IMR-90 (cell line): ENCODE data around the gene SEMA6A. TPM values are rescaled to one million over a fixed set of nuclear protein-coding genes. Genes with fewer than 3 reads are reported as not detected.

Source experiments
- ATAC-seq: fragments of 200-7000 bp; cut with Tn5 transposase; 2 replicates; pipeline ENCODE4 v1.9.1; 2020; ENCODE audit warnings: low read depth, mild to moderate bottlenecking, moderate library complexity
- BruUV-seq: library from RNA; stranded (reverse); fragments of 400-500 nt; replicated peaks from 2 replicates; lab custom pipeline; 2021; lab: Mats Ljungman, UMichigan
- CTCF ChIA-PET: fragments of 300-600 bp; formaldehyde crosslinking; extraction: SDS; loops from one replicate; lab custom pipeline; 2021; ENCODE audit warnings: antibody characterized with exemption; lab: Yijun Ruan, JAX
- POLR2A ChIA-PET: fragments of 300-600 bp; sonication (Branson Sonifier 250); formaldehyde crosslinking; loops from one replicate; lab custom pipeline; 2022; ENCODE audit warnings: antibody characterized with exemption; ENCODE audit not compliant: unreplicated experiment; lab: Charles Lee
- DNase-seq: peaks from one replicate; pipeline ENCODE4 v3.0.0; 2013
- H2AFZ ChIP-seq: replicated peaks from 2 replicates; pipeline ENCODE3; 2013; ENCODE audit warnings: low read length, mild to moderate bottlenecking; ENCODE audit not compliant: poor library complexity
- H2AK5ac ChIP-seq: 2 replicates; pipeline ENCODE4 v1.6.1; 2013; ENCODE audit warnings: low read depth, low read length, inconsistent platforms
- H2AK9ac ChIP-seq: replicated peaks from 2 replicates; pipeline ENCODE3; 2013; ENCODE audit warnings: mild to moderate bottlenecking, low read depth, low read length, moderate library complexity; ENCODE audit not compliant: poor library complexity
- H2BK120ac ChIP-seq: 2 replicates; pipeline ENCODE4 v1.6.1; 2013; ENCODE audit warnings: low read depth, low read length, inconsistent platforms
- H2BK15ac ChIP-seq: 3 replicates; pipeline ENCODE4 v1.6.1; 2013; ENCODE audit warnings: low read depth, low read length, inconsistent platforms
- H2BK20ac ChIP-seq: 2 replicates; pipeline ENCODE4 v1.6.1; 2013; ENCODE audit warnings: low read depth, mild to moderate bottlenecking, inconsistent platforms, low read length, moderate library complexity
- H2BK5ac ChIP-seq: 2 replicates; pipeline ENCODE4 v1.6.1; 2013; ENCODE audit warnings: mild to moderate bottlenecking, low read depth, low read length, inconsistent platforms; ENCODE audit not compliant: poor library complexity, severe bottlenecking
- H3K14ac ChIP-seq: replicated peaks from 2 replicates; pipeline ENCODE4 v1.6.1; 2013; ENCODE audit warnings: low read depth, low read length, inconsistent platforms
- H3K18ac ChIP-seq: 2 replicates; pipeline ENCODE4 v1.6.1; 2013; ENCODE audit warnings: low read depth, low read length, control low read depth
- H3K23ac ChIP-seq: 2 replicates; pipeline ENCODE4 v1.6.1; 2013; ENCODE audit warnings: low read depth, low read length, inconsistent platforms
- H3K27ac ChIP-seq: 2 replicates; pipeline ENCODE4 v1.5.1; 2013; ENCODE audit warnings: mild to moderate bottlenecking, control low read depth, low read length; ENCODE audit not compliant: insufficient read depth
- H3K27me3 ChIP-seq: 2 replicates; pipeline ENCODE4 v1.6.1; 2013; ENCODE audit warnings: low read length; ENCODE audit not compliant: control insufficient read depth, insufficient read depth
- H3K36me3 ChIP-seq: 2 replicates; pipeline ENCODE4 v1.6.1; 2013; ENCODE audit warnings: low read length, mixed read lengths; ENCODE audit not compliant: control insufficient read depth, insufficient read depth
- H3K4ac ChIP-seq: 2 replicates; pipeline ENCODE4 v1.6.1; 2013; ENCODE audit warnings: low read depth, low read length, inconsistent platforms
- H3K4me1 ChIP-seq: 2 replicates; pipeline ENCODE4 v1.6.1; 2013; ENCODE audit warnings: low read length, mixed read lengths; ENCODE audit not compliant: control insufficient read depth, insufficient read depth
- H3K4me2 ChIP-seq: 2 replicates; pipeline ENCODE4 v1.6.1; 2013; ENCODE audit warnings: low read depth, mild to moderate bottlenecking, control low read depth, low read length, moderate library complexity
- H3K4me3 ChIP-seq: 2 replicates; pipeline ENCODE4 v1.5.1; 2013; ENCODE audit warnings: low read depth, mild to moderate bottlenecking, control low read depth, low read length, moderate library complexity; ENCODE audit not compliant: insufficient read depth
- H3K56ac ChIP-seq: 2 replicates; pipeline ENCODE4 v1.6.1; 2013; ENCODE audit warnings: low read length, inconsistent platforms; ENCODE audit not compliant: insufficient read depth; ENCODE audit errors: extremely low read depth
- H3K79me1 ChIP-seq, 2 experiments: 2 replicates each; pipeline ENCODE4 v1.6.1; 2013; ENCODE audit warnings: low read length in 2 of 2, inconsistent platforms in 1 of 2, low read depth in 1 of 2
- H3K9ac ChIP-seq: 2 replicates; pipeline ENCODE4 v1.6.1; 2013; ENCODE audit warnings: low read depth, low read length, control low read depth
- H3K9me1 ChIP-seq: 2 replicates; pipeline ENCODE4 v1.6.1; 2013; ENCODE audit warnings: low read length, inconsistent platforms; ENCODE audit not compliant: insufficient read depth
- H3K9me3 ChIP-seq: 2 replicates; pipeline ENCODE4 v1.6.1; 2013; ENCODE audit warnings: low read length; ENCODE audit not compliant: control insufficient read depth, insufficient read depth
- H4K20me1 ChIP-seq: 2 replicates; pipeline ENCODE4 v1.6.1; 2013; ENCODE audit warnings: low read length, inconsistent platforms; ENCODE audit not compliant: insufficient read depth
- H4K5ac ChIP-seq: 2 replicates; pipeline ENCODE4 v1.6.1; 2013; ENCODE audit warnings: mild to moderate bottlenecking, low read depth, low read length, control low read depth
- H4K8ac ChIP-seq, 2 experiments: 2 replicates each; pipeline ENCODE4 v1.6.1; 2013; ENCODE audit warnings: low read depth in 2 of 2, low read length in 2 of 2, control low read depth in 1 of 2, inconsistent platforms in 1 of 2
- H4K91ac ChIP-seq: 2 replicates; pipeline ENCODE4 v1.6.1; 2013; ENCODE audit warnings: low read depth, low read length, inconsistent platforms; ENCODE audit not compliant: insufficient read depth
- CEBPB ChIP-seq: IDR thresholded peaks from 2 replicates; pipeline ENCODE4 v1.6.1; 2012; ENCODE audit warnings: low read depth, low read length, improper control_type of control experiment
- MAFK ChIP-seq: IDR thresholded peaks from 2 replicates; pipeline ENCODE4 v1.6.1; 2012; ENCODE audit warnings: low read depth, low read length, improper control_type of control experiment
- NFE2L2 ChIP-seq: fragments of 150-350 bp; IDR thresholded peaks from 2 replicates; pipeline ENCODE4 v1.6.1; 2016; ENCODE audit warnings: low read depth, mild to moderate bottlenecking, low read length
- RAD21 ChIP-seq: IDR thresholded peaks from 2 replicates; pipeline ENCODE4 v1.6.1; 2012; ENCODE audit warnings: low read length, improper control_type of control experiment
- RFX5 ChIP-seq: IDR thresholded peaks from 2 replicates; pipeline ENCODE4 v1.8.0; 2012; ENCODE audit warnings: low read depth, mild to moderate bottlenecking, low read length, moderate library complexity
- USF2 ChIP-seq: fragments of 150-350 bp; IDR thresholded peaks from 2 replicates; pipeline ENCODE4 v1.6.1; 2017; ENCODE audit warnings: mild to moderate bottlenecking, antibody characterized with exemption, low read length, low read depth
- whole genome bisulfite sequencing, 2 experiments: methylation state at CpG; one replicate each; pipeline versions ENCODE4 v1.1.5 to v1.1.7; 2013; ENCODE audit warnings: missing lambda C conversion rate in 2 of 2; ENCODE audit not compliant: insufficient read length in 1 of 2; ENCODE audit errors: extremely low coverage in 2 of 2; 5-methylcytosine and 5-hydroxymethylcytosine counted together
- dilution Hi-C: fragments of 300-500 bp; cut with HindIII; formaldehyde crosslinking; loops from one replicate; pipeline ENCODE4 v1.14.3; 2018; ENCODE audit warnings: low sequenced_read_pairs; ENCODE audit not compliant: unreplicated experiment
- in situ Hi-C: fragments of 300-500 bp; cut with MboI; formaldehyde crosslinking; loops from 3 replicates; pipeline ENCODE4 v1.14.3; 2019; ENCODE audit warnings: low sequenced_read_pairs, inconsistent platforms, mixed read lengths
- intact Hi-C: fragments of 100-400 bp; cut with micrococcal nuclease; formaldehyde crosslinking; loops from 2 replicates; pipeline ENCODE4 v1.10.0; 2022
- polyA plus RNA-seq, 3 experiments: library from polyadenylated mRNA; depleted of rRNA; stranded (reverse); fragments of >200 nt; gene quantifications; 2 replicates each; pipeline ENCODE4 v1.2.3, GENCODE V29; 2012; ENCODE audit warnings: low replicate concordance in 1 of 3
- total RNA-seq: library from RNA; depleted of rRNA; stranded (reverse); fragments of >200 nt; gene quantifications from 2 replicates; pipeline ENCODE4 v1.2.3, GENCODE V29; 2012

The SEMA6A gene
- total and polyA plus RNA-seq, 2 of the 4 experiments (the other 2 are of a cell fraction), result 0.27 to 0.36 TPM

- no TSS peak for BruUV-seq
Observed at GRCh38 chr5:116598911-116599310, 24.3 kb upstream of the SEMA6A start.

More at GRCh38 chr5:116598911-116599310, 24.3 kb upstream of the SEMA6A start:
- Histone ChIP-seq H2BK15ac (no peak overlapping the region), H3K4me2 (no peak overlapping the region), H3K4me1 (no peaks in the 10 kb centered on the region), H4K8ac (no peak overlapping the region), H2AFZ (no peak overlapping the region), H3K23ac (no peak overlapping the region), H2BK120ac (no peak overlapping the region), H4K20me1 (no peaks in the 10 kb centered on the region), H3K56ac (no peak overlapping the region), H3K4me3 (no peak overlapping the region), H3K27me3 (no peaks in the 10 kb centered on the region), H2BK5ac (no peak overlapping the region), H3K36me3 (no peaks in the 10 kb centered on the region), H3K18ac (no peak overlapping the region), H3K9me3 (no peaks in the 10 kb centered on the region), H2AK9ac (no peak overlapping the region), H3K9ac (no peak overlapping the region), H3K9me1 (no peaks in the 10 kb centered on the region), H4K91ac (no peak overlapping the region), H4K5ac (no peak overlapping the region), H2BK20ac (no peak overlapping the region), H2AK5ac (no peak overlapping the region), H3K79me1 (no peaks in the 10 kb centered on the region), H3K4ac (no peak overlapping the region), H3K14ac (no peak overlapping the region), H3K27ac (no peak overlapping the region)
- no peak for DNase-seq
- dilution Hi-C loops (no loop called here), in situ Hi-C loops (no loop called here), intact Hi-C loops (no loop called here)
- CTCF ChIA-PET, result no interaction called here
- TF ChIP-seq USF2, result no peak
- no peak for TF ChIP-seq MAFK
- TF ChIP-seq RFX5, result no peak
- no peak for TF ChIP-seq CEBPB
- TF ChIP-seq RAD21, result no peak
- no peak for TF ChIP-seq NFE2L2
- POLR2A ChIA-PET, result no interaction called here
- no peak for ATAC-seq
- no CpG with 5 or more reads among the region's 1 CpG for WGBS, 2 experiments
